Stomach (tissue), 4 donors: ENCODE results near the gene TBC1D4.

Experiments used
- EP300 ChIP-seq: sonication (generic); formaldehyde crosslinking; IDR thresholded peaks from one replicate; pipeline ENCODE4 v1.6.1; 2017; ENCODE audit warnings: antibody characterized with exemption
- POLR2A ChIP-seq, 4 donors: fragments of 450-650 bp; IDR thresholded peaks; one replicate each; pipeline ENCODE4 v1.6.1; 2016; ENCODE audit warnings: antibody characterized with exemption in 4 of 4, control low read depth in 2 of 4, mild to moderate bottlenecking in 1 of 4, moderate library complexity in 1 of 4
- POLR2AphosphoS5 ChIP-seq, 3 donors: sonication (generic); formaldehyde crosslinking; IDR thresholded peaks; one replicate each; pipeline ENCODE4 v1.6.1; 2016; ENCODE audit warnings: antibody characterized with exemption in 3 of 3
- TF ChIP-seq, protein P1 (sequence below), 7 experiments: fragments of 450-650 bp in 4 of 7; fragments of 200-600 bp in 3 of 7; sonication (generic) in 3 of 7; IDR thresholded peaks; one replicate each; pipeline ENCODE4 v1.5.1; 2016 to 2019; ENCODE audit warnings: antibody characterized with exemption in 7 of 7, control low read depth in 2 of 7, mild to moderate bottlenecking in 1 of 7

DNA sequence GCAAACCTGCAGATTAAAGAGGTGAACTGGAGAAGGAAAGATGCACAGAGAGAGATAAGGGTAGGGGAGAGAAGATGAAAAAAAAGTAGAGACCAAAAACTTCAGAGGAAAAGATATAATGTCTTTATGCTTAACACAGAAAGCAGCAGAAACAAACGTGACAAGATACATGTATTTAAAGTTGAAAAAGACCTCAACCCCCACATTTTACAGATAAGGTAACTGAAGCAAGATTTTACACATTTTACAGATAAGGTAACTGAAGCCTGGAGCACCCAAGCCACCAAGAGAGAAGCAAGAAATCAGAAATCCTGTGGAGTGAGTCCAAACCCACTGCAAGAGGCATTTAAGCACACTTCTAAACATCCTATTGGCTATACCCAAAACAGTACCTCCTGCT, 185.3 kb downstream of the TBC1D4 start:
- TF ChIP-seq, protein P1, sequence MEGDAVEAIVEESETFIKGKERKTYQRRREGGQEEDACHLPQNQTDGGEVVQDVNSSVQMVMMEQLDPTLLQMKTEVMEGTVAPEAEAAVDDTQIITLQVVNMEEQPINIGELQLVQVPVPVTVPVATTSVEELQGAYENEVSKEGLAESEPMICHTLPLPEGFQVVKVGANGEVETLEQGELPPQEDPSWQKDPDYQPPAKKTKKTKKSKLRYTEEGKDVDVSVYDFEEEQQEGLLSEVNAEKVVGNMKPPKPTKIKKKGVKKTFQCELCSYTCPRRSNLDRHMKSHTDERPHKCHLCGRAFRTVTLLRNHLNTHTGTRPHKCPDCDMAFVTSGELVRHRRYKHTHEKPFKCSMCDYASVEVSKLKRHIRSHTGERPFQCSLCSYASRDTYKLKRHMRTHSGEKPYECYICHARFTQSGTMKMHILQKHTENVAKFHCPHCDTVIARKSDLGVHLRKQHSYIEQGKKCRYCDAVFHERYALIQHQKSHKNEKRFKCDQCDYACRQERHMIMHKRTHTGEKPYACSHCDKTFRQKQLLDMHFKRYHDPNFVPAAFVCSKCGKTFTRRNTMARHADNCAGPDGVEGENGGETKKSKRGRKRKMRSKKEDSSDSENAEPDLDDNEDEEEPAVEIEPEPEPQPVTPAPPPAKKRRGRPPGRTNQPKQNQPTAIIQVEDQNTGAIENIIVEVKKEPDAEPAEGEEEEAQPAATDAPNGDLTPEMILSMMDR (IDR thresholded peaks at IDR 0.05): no peak
- no peak for TF ChIP-seq EP300
- no peak for TF ChIP-seq POLR2AphosphoS5 (IDR thresholded peaks at IDR 0.05)
- no peak for TF ChIP-seq POLR2A (IDR thresholded peaks at IDR 0.05)
